GM12874 (cell line): ENCODE data around the gene ACTR5.

Experiments used
- TF ChIP-seq, protein P1 (sequence below): IDR thresholded peaks from 2 replicates; pipeline ENCODE4 v1.5.1; 2011; ENCODE audit warnings: low read depth, mild to moderate bottlenecking, control low read depth, low read length, moderate library complexity; ENCODE audit not compliant: insufficient read depth

Gene ACTR5

GRCh38 chr20:38748097-38748860 is at the start of gene ACTR5:
ACTR5 (plus strand) TSS chr20:38748460; CDS start chr20:38748479, 19 bp downstream.
- TF ChIP-seq, protein P1, sequence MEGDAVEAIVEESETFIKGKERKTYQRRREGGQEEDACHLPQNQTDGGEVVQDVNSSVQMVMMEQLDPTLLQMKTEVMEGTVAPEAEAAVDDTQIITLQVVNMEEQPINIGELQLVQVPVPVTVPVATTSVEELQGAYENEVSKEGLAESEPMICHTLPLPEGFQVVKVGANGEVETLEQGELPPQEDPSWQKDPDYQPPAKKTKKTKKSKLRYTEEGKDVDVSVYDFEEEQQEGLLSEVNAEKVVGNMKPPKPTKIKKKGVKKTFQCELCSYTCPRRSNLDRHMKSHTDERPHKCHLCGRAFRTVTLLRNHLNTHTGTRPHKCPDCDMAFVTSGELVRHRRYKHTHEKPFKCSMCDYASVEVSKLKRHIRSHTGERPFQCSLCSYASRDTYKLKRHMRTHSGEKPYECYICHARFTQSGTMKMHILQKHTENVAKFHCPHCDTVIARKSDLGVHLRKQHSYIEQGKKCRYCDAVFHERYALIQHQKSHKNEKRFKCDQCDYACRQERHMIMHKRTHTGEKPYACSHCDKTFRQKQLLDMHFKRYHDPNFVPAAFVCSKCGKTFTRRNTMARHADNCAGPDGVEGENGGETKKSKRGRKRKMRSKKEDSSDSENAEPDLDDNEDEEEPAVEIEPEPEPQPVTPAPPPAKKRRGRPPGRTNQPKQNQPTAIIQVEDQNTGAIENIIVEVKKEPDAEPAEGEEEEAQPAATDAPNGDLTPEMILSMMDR = no peak

- TF ChIP-seq, protein P1 = no peak
These were observed 49.7 kb upstream of the ACTR5 start for GRCh38 chr20:38698541-38698940.

DNA sequence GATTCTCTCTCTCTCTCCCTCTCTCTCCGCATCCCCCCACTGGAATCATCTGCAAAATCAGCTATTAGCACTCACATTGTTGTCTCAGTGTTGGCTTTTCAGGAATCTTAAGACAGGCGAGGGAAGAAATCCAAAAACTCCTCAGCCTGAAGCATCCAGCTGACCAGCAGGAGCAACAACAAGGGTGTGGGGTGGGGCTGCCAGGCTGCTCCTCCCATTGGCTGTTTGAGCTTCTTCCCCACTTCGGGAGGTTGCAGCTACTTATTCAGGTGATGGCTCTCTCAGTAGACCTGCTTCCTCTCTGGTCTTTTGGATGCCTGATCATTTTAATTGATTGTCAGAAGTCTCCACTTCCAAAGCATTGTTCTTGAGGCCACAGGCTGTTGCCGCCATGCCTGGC is 48.1 kb upstream of the ACTR5 start:
- TF ChIP-seq, protein P1 = no peak

- TF ChIP-seq, protein P1 = no peak
These were observed 47.3 kb upstream of the ACTR5 start for GRCh38 chr20:38700926-38701325.

- TF ChIP-seq, protein P1 = no peak
These were observed 44.7 kb upstream of the ACTR5 start for GRCh38 chr20:38703526-38703925.

DNA sequence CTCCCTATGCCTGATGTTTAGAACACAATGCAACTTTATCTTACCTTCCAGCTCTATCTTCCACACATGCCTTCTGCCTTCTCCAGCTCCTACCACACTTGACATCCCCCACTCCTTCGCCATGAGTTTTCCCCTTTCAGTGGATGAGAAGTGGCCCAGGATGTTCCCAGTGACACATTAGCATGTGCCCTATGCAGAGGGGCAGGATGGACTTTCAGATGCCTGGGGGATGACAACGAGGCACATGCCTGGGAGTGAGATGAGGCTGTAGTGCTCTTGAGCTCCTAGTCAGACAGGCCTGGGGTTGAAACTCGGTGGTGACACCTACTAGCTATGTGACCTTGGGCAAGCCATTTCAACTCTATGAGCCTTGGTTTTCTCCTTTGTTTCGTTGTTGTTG is 44.1 kb upstream of the ACTR5 start:
- TF ChIP-seq, protein P1 = no peak

DNA sequence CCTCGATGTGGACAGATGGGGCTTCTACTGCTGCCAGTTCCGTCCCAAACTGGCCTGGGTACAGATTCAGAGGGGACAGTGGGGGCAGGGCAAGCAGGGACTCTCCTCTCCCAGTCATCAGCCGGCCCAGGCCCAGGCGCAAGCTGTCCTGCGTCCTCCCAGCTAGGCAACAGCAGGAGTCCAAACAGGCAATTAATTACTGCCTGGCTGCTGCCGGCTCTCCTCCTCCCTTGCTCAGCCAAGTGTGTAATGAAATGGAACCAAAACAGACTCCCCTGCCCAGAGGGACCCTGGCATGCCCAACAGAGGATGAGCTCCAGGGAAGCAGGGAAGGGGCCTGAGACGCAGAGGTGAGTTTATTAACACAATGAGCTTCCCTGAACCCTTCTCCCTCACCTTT is 41.8 kb upstream of the ACTR5 start:
- TF ChIP-seq, protein P1 = no peak
